ENCODE data around the gene SOX15. TPM values are rescaled to one million over a fixed set of nuclear protein-coding genes. Genes with fewer than 3 reads are reported as not detected.
A peak's percentile ranks its signal among the peaks of the same experiment; 100 is the strongest.

Gene SOX15
- total RNA-seq, 1 donor from 2014 or later: 0.78 TPM

DNA sequence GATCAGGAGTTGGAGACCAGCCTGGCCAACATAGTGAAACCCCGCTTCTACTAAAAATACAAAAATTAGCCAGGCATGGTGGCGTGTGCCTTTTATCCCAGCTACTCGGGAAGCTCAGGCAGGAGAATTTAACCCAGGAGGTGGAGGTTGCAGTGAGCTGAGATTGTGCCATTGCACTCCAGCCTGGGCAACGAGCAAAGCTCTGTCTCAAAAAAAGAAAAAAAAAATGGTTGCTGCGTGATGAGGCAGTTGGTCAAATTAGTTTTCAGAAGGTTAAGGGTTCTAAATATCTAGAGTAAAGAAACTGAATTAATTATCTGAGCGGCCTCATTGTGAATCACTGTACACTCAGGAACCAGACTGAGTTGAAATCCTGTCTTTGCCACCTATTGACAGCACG lies 13.9 kb downstream of the SOX15 start:
- TF ChIP-seq, protein P1, sequence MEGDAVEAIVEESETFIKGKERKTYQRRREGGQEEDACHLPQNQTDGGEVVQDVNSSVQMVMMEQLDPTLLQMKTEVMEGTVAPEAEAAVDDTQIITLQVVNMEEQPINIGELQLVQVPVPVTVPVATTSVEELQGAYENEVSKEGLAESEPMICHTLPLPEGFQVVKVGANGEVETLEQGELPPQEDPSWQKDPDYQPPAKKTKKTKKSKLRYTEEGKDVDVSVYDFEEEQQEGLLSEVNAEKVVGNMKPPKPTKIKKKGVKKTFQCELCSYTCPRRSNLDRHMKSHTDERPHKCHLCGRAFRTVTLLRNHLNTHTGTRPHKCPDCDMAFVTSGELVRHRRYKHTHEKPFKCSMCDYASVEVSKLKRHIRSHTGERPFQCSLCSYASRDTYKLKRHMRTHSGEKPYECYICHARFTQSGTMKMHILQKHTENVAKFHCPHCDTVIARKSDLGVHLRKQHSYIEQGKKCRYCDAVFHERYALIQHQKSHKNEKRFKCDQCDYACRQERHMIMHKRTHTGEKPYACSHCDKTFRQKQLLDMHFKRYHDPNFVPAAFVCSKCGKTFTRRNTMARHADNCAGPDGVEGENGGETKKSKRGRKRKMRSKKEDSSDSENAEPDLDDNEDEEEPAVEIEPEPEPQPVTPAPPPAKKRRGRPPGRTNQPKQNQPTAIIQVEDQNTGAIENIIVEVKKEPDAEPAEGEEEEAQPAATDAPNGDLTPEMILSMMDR (IDR thresholded peaks at IDR 0.05): no peak
- Mint-ChIP-seq H3K4me3 (ENCODE audit: unreplicated experiment) (no peak overlapping the region), H3K27me3 (ENCODE audit: unreplicated experiment) (no peaks in the 10 kb centered on the region), H3K27ac (ENCODE audit: unreplicated experiment) (peak overlapping the region; percentile 27), H3K9me3 (ENCODE audit: unreplicated experiment) (no peaks in the 10 kb centered on the region), H3K4me1 (ENCODE audit: unreplicated experiment) (peaks cover 59% of the 10 kb centered on the region), H3K36me3 (ENCODE audit: unreplicated experiment) (peaks cover 46% of the 10 kb centered on the region)
- DNase-seq (ENCODE audit: extremely low spot score, unreplicated experiment): no peak

DNA sequence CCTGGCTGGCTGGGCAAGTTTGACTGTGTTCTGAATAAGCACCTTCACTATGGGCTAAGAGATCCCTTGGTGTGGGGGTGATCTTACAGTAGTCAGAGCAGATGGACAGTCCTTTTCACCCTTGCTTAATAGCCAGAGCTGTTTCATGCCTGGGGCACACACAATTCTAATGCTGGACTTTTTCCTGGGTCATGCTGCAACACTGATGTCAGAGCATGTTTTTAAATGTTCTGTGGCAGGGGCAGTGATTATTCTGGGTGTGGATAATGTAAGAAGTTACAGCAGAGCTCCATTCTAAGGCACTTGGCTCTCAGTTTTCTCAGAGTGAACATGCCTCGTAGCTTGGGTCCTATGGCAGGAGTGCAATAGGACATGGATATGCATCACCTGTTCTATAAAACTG lies 14.4 kb downstream of the SOX15 start:
- no peak for DNase-seq (ENCODE audit: extremely low spot score, unreplicated experiment)
- Mint-ChIP-seq H3K4me3 (ENCODE audit: unreplicated experiment) (peak overlapping the region; percentile 22), H3K4me1 (ENCODE audit: unreplicated experiment) (peaks cover 55% of the 10 kb centered on the region), H3K9me3 (ENCODE audit: unreplicated experiment) (no peaks in the 10 kb centered on the region), H3K27ac (ENCODE audit: unreplicated experiment) (peak overlapping the region; percentile 31), H3K27me3 (ENCODE audit: unreplicated experiment) (no peaks in the 10 kb centered on the region), H3K36me3 (ENCODE audit: unreplicated experiment) (peaks cover 50% of the 10 kb centered on the region)
- TF ChIP-seq, protein P1 (IDR thresholded peaks at IDR 0.05): no peak

DNA sequence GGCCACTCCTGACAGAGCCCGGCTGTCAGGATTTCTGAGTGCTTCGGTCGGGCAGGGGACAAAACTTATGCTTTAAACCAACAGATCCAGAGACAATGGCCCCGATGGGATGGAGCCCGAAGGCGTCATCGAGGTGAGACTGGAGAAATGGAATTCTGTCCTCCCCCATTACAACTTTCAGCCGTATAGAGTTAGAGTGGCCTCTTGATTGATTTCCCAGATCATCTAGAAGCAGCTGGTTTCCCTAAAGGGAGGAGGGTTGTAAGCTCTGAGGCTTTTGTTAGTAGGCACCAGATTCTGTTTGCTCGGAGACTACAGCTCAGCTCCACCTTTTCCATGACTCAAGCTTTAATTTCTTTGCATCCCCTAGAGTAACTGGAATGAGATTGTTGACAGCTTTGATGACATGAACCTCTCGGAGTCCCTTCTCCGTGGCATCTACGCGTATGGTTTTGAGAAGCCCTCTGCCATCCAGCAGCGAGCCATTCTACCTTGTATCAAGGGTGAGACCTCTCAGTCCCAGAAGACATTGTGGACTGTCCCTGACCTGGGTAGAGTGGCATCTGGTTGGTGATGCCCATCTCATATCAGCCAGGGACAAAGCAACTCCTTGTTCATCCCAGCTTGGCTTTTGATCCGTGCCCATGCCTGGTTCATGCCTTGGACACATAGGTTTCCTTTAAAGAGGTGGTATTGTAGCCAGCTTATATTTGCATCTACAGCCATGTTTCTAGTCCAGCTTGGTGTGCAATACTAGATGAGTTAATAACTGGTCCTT lies 15.5 kb downstream of the SOX15 start:
- H3K4me3 Mint-ChIP-seq (ENCODE audit: unreplicated experiment): peak overlapping the region; percentile 96
- no peak for DNase-seq (ENCODE audit: extremely low spot score, unreplicated experiment)
- TF ChIP-seq, protein P1 (IDR thresholded peaks at IDR 0.05): no peak
- H3K4me1 Mint-ChIP-seq (ENCODE audit: unreplicated experiment): peaks cover 47% of the 10 kb centered on the region
- H3K27ac Mint-ChIP-seq (ENCODE audit: unreplicated experiment): peak overlapping the region; percentile 64
- H3K27me3 Mint-ChIP-seq (ENCODE audit: unreplicated experiment): no peaks in the 10 kb centered on the region
- no peaks in the 10 kb centered on the region for H3K9me3 Mint-ChIP-seq (ENCODE audit: unreplicated experiment)
- H3K36me3 Mint-ChIP-seq (ENCODE audit: unreplicated experiment): peaks cover 55% of the 10 kb centered on the region

DNA sequence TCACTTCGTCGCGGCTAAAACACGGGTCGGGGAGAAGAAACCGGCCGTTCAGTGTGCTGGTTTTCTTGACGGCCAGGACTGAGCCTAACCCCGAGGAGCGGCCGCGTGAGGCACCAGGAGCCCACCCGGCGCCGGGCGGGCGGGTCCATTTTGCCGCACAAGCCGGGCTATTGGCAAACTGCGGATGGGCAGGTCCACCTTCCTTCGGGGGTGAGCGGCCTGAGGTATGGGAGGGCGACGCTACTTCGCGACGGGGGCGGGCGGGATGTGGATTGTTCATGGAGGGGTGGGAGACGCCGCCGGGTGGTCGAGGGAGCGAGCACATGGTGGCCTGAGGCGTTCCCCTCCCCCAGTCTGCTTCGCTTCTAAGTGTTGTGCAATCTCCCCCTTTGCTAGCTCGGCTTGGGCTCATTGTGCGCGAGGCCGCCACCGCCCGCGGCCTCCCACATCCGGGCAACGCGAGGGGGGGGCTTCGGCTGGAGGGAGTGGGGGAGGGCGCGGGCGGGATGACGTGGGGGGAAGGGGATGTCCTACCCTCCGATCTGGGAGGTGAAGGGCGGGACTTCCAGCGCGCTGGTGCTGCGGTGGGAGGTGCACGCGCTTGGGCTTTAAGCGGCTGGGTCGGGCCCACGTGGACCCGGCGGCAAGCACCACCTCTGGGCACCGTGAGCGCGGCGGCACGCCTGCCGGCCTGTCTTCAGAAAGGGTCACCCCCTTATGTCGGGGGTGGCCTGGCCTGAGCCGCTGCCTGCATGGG lies 16.4 kb downstream of the SOX15 start:
- H3K36me3 Mint-ChIP-seq (ENCODE audit: unreplicated experiment): peaks cover 50% of the 10 kb centered on the region
- H3K27me3 Mint-ChIP-seq (ENCODE audit: unreplicated experiment): no peaks in the 10 kb centered on the region
- TF ChIP-seq, protein P1 (IDR thresholded peaks at IDR 0.05): no peak
- peak overlapping the region; percentile 96 for H3K4me3 Mint-ChIP-seq (ENCODE audit: unreplicated experiment)
- peak overlapping the region; percentile 98 for H3K27ac Mint-ChIP-seq (ENCODE audit: unreplicated experiment)
- DNase-seq (ENCODE audit: extremely low spot score, unreplicated experiment): peak; percentile 93
- H3K9me3 Mint-ChIP-seq (ENCODE audit: unreplicated experiment): no peaks in the 10 kb centered on the region
- peaks cover 42% of the 10 kb centered on the region for H3K4me1 Mint-ChIP-seq (ENCODE audit: unreplicated experiment)
